ENCODE measurements around the gene ABCC11. TPM values are rescaled to one million over a fixed set of nuclear protein-coding genes. Genes with fewer than 3 reads are reported as not detected.

Gene ABCC11
- total and polyA plus RNA-seq, 2 of the 13 experiments (the other 11 are each of a cell fraction or from before 2014, with no cell fraction given), result 1.0 to 1.4 TPM

GRCh38 chr16:48252013-48252412 is 4.7 kb upstream of the ABCC11 start:
- Histone ChIP-seq H3K36me3 (replicated peaks in 1 of 2; ENCODE audit: control insufficient read depth in 1 of 2, insufficient read depth in 2 of 2, low read length in 2 of 2) (peaks cover 13 to 45% of the 10 kb centered on the region in 2 experiments), H3K27ac (ENCODE audit: extremely low read length, insufficient read depth, low read length) (no peak overlapping the region), H3K79me2 (ENCODE audit: insufficient read depth, low read length) (peaks cover 39% of the 10 kb centered on the region), H3K9me3 (ENCODE audit: low read length) (no peaks in the 10 kb centered on the region), H3K27me3 (ENCODE audit: control insufficient read depth in 1 of 2, insufficient read depth in 2 of 2, low read length in 2 of 2) (no peaks in the 10 kb centered on the region), H3K4me3 (replicated peaks in 1 of 3; ENCODE audit: insufficient read depth in 1 of 3, low read depth in 2 of 3, low read length in 3 of 3) (no peak overlapping the region), H3K9ac (ENCODE audit: insufficient read depth, low read depth, low read length) (no peak overlapping the region), H4K20me1 (ENCODE audit: insufficient read depth, low read length) (no peaks in the 10 kb centered on the region; the same call in 1 of the 2 replicates), H2AFZ (ENCODE audit: low read length) (no peak overlapping the region), H3K4me1 (ENCODE audit: insufficient read depth, low read length) (peaks cover 8% of the 10 kb centered on the region), H3K4me2 (ENCODE audit: low read depth, low read length) (no peak overlapping the region)
- TF ChIP-seq ZNF20 (CRISPR knock-in tag; IDR thresholded peaks at IDR 0.05), result no peak
- no peak for TF ChIP-seq ZNF609 (CRISPR knock-in tag; IDR thresholded peaks at IDR 0.05; ENCODE audit: borderline replicate concordance)
- TF ChIP-seq HNF4A (CRISPR knock-in tag; IDR thresholded peaks at IDR 0.05), result no peak
- no peak for TF ChIP-seq FOSL1 (CRISPR knock-in tag; IDR thresholded peaks at IDR 0.05; ENCODE audit: borderline replicate concordance)
- 97% methylated on average over 5 of the region's 5 CpGs for WGBS (ENCODE audit: low lambda C conversion rate)
- CTCF ChIA-PET (ENCODE audit: low intra/inter-chr PET ratio, low total read pairs), result no interaction called here
- FAIRE-seq (no peak), DNase-seq (ENCODE audit: low spot score) (no peak), ATAC-seq (no peak)
- POLR2A ChIA-PET, result interaction anchor here (0.5 kb wide), 1 partner anchor 13 kb away, joined by 3 read pairs; no protein-coding TSS in a partner anchor
- intact Hi-C loops (cut with micrococcal nuclease; ENCODE audit: unreplicated experiment), result no loop called here
- in situ Hi-C loops (cut with HindIII; ENCODE audit: extremely low pct_ligation_motif_present, low pct_unique_long_range_greater_than_20kb), result no loop called here
- no TSS peak for BruUV-seq (replicated peaks)

All from HepG2 (cell line).